ENCODE results near the gene FGF5. TPM values are rescaled to one million over a fixed set of nuclear protein-coding genes. Genes with fewer than 3 reads are reported as not detected.

The FGF5 gene
- total and polyA plus RNA-seq, 2 experiments from 2014 or later: 15.5 to 59.9 TPM

DNA sequence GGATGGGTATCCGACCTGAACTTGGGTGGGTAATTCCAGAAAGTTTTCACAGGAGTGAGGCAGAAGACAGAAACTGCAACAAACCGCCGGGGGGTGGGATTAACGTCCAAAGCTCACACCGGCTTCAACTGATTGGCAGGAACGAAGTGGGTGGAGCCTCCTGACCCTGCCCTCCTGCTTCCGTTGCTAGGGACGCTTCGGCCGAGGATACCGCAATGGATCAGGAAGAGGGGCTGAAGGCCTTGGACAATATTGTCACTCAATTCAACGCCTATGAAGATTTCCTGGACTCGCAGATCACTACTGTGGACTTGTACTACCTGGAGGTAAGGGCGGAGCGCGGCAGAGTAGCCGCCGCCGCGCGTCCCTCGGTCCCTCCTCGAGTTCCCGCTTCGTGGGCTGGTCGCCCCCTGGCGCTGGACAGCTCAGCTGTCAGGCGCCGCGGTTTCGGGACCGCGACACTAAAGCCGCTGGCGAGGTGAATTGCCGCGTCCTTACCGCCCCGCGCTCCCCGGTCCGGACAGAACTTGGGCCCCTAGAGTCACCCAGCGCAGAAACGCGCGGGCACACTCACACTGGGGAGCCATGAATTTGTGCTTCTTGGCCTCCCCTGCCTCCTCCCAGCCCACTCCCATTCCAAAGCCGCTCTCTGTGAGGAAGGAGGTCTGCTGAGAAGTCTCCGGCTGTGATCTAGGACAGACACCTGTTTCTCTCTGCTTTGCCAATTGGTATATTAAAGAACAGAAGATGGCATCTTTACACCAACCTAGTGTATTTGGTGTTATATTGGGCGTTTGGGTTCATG, 69.3 kb downstream of the FGF5 start, which contains the start of gene CFAP299:
Gene CFAP299 (plus strand): TSS at position 177 of the 805 bp plus-strand sequence.
- in situ Hi-C loops (cut with MboI): no loop called here
- 1 to 2% methylated on average over 37 to 49 of the region's 49 CpGs for WGBS, 2 experiments (ENCODE audit: low coverage in 1 of 2, low lambda C conversion rate in 2 of 2, missing lambda C conversion rate in 2 of 2)
- Histone ChIP-seq H3K27ac (peak within 1 kb of the TSS; percentile 23; the same call in 1 of the 2 replicates), H3K9me2 (ENCODE audit: insufficient read depth) (no peaks in the 10 kb centered on the region), H3K79me2 (ENCODE audit: insufficient read depth) (no peaks in the 10 kb centered on the region), H3K9ac (peak within 1 kb of the TSS; percentile 65), H3K36me3 (ENCODE audit: low read depth) (no peaks in the 10 kb centered on the region), H3K27me3 (replicated peaks; ENCODE audit: insufficient read depth) (no peaks in the 10 kb centered on the region), H3F3A (ENCODE audit: insufficient read depth) (no peaks in the 10 kb centered on the region), H3K4me2 (ENCODE audit: unreplicated experiment) (peak within 1 kb of the TSS; percentile 78), H3K4me1 (ENCODE audit: insufficient read depth) (peaks cover 3% of the 10 kb centered on the region; the same call in 1 of the 2 replicates), H2AFZ (peak within 1 kb of the TSS; percentile 95), H3K9me3 (ENCODE audit: low read depth) (no peaks in the 10 kb centered on the region), H4K20me1 (ENCODE audit: insufficient read depth) (no peaks in the 10 kb centered on the region), H3K4me3 (peak within 1 kb of the TSS; percentile 89)
- TF ChIP-seq EZH2phosphoT487 (IDR thresholded peaks at IDR 0.05; ENCODE audit: insufficient read depth, low read depth): no peak
- DNase-seq: peak; percentile 95

DNA sequence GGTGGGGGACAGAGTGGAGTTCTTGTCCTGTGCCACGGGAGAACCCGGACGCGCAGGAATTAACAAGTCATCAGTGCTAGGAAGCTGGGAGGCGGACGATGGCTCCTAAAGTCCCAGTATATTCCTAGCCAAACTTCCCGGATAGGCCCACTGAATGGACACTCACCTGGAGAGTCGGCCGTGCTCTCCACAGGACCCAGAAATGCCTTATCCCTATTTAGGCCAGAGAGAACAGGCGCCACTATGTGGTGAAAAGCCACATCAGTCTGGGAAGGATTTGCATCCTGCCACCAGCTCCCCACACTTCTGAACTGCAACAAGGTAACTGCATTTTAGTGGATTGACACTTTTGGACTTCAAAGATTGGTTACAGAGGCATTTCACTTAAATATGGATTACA, 70.1 kb downstream of the FGF5 start:
- no peaks in the 10 kb centered on the region for H3K9me2 ChIP-seq (ENCODE audit: insufficient read depth)
- H3K27ac ChIP-seq: no peak overlapping the region
- no peaks in the 10 kb centered on the region for H3K9me3 ChIP-seq (ENCODE audit: low read depth)
- H3K36me3 ChIP-seq (ENCODE audit: low read depth): no peaks in the 10 kb centered on the region
- 16 to 29% methylated on average over 10 of the region's 10 CpGs for WGBS, 2 experiments (ENCODE audit: low coverage in 1 of 2, low lambda C conversion rate in 2 of 2, missing lambda C conversion rate in 2 of 2)
- in situ Hi-C loops (cut with MboI): no loop called here
- DNase-seq: peak; percentile 56
- no peaks in the 10 kb centered on the region for H3K79me2 ChIP-seq (ENCODE audit: insufficient read depth)
- peaks cover 3% of the 10 kb centered on the region; the same call in 1 of the 2 replicates for H3K4me1 ChIP-seq (ENCODE audit: insufficient read depth)
- no peak overlapping the region for H3K9ac ChIP-seq
- H4K20me1 ChIP-seq (ENCODE audit: insufficient read depth): no peaks in the 10 kb centered on the region
- H3K4me3 ChIP-seq: peak overlapping the region; percentile 89
- H2AFZ ChIP-seq: peak overlapping the region; percentile 95
- no peak for TF ChIP-seq EZH2 (IDR thresholded peaks at IDR 0.05; ENCODE audit: insufficient read depth, poor library complexity, severe bottlenecking)
- no peak for TF ChIP-seq EZH2phosphoT487 (IDR thresholded peaks at IDR 0.05; ENCODE audit: insufficient read depth, low read depth)
- H3F3A ChIP-seq (ENCODE audit: insufficient read depth): no peaks in the 10 kb centered on the region
- peak overlapping the region; percentile 78 for H3K4me2 ChIP-seq (ENCODE audit: unreplicated experiment)
- no peaks in the 10 kb centered on the region for H3K27me3 ChIP-seq (replicated peaks; ENCODE audit: insufficient read depth)

DNA sequence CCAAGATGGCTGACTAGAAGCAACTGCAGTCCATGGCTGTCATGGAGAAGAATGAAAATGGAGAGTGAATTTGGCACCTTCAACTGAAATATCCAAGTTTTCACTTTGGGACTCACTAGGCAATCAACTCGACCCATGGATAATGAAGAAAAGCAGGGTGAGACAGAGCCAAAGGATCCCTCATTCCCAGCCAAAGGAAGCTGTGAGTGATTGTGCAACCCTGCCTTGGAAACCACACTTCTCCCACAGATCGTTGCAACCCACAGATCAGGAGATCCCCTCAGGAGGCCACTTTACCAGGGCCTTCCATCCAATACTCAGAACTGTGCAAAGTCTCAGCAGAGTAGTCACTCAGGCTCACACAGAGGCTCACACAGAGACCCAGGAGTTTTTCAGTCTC, 73.6 kb downstream of the FGF5 start:
- Histone ChIP-seq H3K27me3 (replicated peaks; ENCODE audit: insufficient read depth) (no peaks in the 10 kb centered on the region), H2AFZ (no peak overlapping the region), H3K79me2 (ENCODE audit: insufficient read depth) (no peaks in the 10 kb centered on the region), H3K36me3 (ENCODE audit: low read depth) (no peaks in the 10 kb centered on the region), H3K9me2 (ENCODE audit: insufficient read depth) (no peaks in the 10 kb centered on the region), H3F3A (ENCODE audit: insufficient read depth) (no peaks in the 10 kb centered on the region), H3K9ac (no peak overlapping the region), H3K4me2 (ENCODE audit: unreplicated experiment) (no peak overlapping the region), H3K4me1 (ENCODE audit: insufficient read depth) (peaks cover 2% of the 10 kb centered on the region; the same call in 1 of the 2 replicates), H3K4me3 (no peak overlapping the region), H3K27ac (no peak overlapping the region), H3K9me3 (ENCODE audit: low read depth) (no peaks in the 10 kb centered on the region), H4K20me1 (ENCODE audit: insufficient read depth) (no peaks in the 10 kb centered on the region)
- 15% methylated on average over 2 of the region's 2 CpGs for WGBS, 2 experiments (ENCODE audit: low coverage in 1 of 2, low lambda C conversion rate in 2 of 2, missing lambda C conversion rate in 2 of 2)
- in situ Hi-C loops (cut with MboI): no loop called here
- TF ChIP-seq EZH2 (IDR thresholded peaks at IDR 0.05; ENCODE audit: insufficient read depth, poor library complexity, severe bottlenecking) (no peak), EZH2phosphoT487 (IDR thresholded peaks at IDR 0.05; ENCODE audit: insufficient read depth, low read depth) (no peak)
- DNase-seq: peak; percentile 12

Other genes with a start within 250 kb of the FGF5 start
- 84.0 and 87.5 TPM in 2 replicates for gene ANTXR2, start 193.4 kb upstream of the FGF5 start, total RNA-seq (2014; rRNA removed; shearing (Covaris generic))
- gene ANTXR2, start 193.4 kb upstream of the FGF5 start, polyA plus RNA-seq (2016; fragmentation: Nextera tagmentation; extraction: Ambion mirVana): 74.9 and 77.2 TPM in 2 replicates
- gene PRDM8, start 69.2 kb upstream of the FGF5 start, total RNA-seq (2014; rRNA removed; shearing (Covaris generic)): 4.4 and 7.0 TPM in 2 replicates
- gene PRDM8, start 69.2 kb upstream of the FGF5 start, polyA plus RNA-seq (2016; fragmentation: Nextera tagmentation; extraction: Ambion mirVana): 1.7 and 2.3 TPM in 2 replicates
- 1.1 TPM in 1 of 2 replicates, not detected in the other for gene CFAP299, start 69.1 kb downstream of the FGF5 start, total RNA-seq (2014; rRNA removed; shearing (Covaris generic))
- gene CFAP299, start 69.1 kb downstream of the FGF5 start, polyA plus RNA-seq (2016; fragmentation: Nextera tagmentation; extraction: Ambion mirVana): 1.0 and 1.2 TPM in 2 replicates